ENCODE data around the gene TMEM126B. TPM values are rescaled to one million over a fixed set of nuclear protein-coding genes. Genes with fewer than 3 reads are reported as not detected.

TMEM126B gene
- total RNA-seq, 1 donor: 112 TPM

DNA sequence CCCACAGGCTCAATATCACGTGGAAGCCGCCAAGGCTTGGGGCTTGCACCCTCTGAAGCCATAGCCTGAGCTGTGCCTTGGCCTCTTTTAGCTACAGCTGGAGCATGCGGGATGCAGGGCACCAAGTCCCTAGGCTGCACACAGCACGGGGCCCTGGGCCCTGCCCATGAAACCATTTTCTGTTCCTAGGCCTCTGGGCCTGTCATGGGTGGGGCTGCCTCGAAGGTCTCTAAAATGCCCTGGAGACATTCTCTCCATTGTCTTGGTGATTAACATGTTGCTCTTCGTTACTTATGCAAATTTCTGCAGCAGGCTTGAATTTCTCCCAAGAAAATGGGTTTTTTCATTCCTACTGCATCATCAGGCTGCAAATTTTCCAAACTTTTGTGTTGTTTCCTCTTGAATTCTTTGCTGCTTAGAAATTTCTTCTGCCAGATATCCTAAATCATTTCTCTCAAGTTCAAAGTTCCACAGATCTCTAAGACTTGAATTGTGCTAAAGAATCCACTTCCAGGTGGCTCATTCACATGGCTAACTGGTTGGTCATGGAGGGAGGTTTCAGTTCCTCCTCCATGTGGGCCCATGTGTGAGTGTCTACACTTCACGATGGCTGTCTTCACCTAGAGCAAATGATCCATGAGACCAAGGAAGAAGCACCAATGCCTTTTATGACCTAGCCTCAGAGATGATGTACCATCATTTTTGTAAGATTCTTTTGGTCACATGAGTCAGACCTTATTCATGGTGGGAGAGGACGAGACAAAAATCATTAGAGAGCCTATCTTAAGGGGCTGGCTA is 43.9 kb downstream of the TMEM126B start:
- no peak overlapping the region for H3K4me3 ChIP-seq (ENCODE audit: low read depth, low read length)
- no peak for DNase-seq (ENCODE audit: low read depth)
- TF ChIP-seq, protein P1, sequence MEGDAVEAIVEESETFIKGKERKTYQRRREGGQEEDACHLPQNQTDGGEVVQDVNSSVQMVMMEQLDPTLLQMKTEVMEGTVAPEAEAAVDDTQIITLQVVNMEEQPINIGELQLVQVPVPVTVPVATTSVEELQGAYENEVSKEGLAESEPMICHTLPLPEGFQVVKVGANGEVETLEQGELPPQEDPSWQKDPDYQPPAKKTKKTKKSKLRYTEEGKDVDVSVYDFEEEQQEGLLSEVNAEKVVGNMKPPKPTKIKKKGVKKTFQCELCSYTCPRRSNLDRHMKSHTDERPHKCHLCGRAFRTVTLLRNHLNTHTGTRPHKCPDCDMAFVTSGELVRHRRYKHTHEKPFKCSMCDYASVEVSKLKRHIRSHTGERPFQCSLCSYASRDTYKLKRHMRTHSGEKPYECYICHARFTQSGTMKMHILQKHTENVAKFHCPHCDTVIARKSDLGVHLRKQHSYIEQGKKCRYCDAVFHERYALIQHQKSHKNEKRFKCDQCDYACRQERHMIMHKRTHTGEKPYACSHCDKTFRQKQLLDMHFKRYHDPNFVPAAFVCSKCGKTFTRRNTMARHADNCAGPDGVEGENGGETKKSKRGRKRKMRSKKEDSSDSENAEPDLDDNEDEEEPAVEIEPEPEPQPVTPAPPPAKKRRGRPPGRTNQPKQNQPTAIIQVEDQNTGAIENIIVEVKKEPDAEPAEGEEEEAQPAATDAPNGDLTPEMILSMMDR (IDR thresholded peaks at IDR 0.05; ENCODE audit: insufficient read depth, low read length): no peak

DNA sequence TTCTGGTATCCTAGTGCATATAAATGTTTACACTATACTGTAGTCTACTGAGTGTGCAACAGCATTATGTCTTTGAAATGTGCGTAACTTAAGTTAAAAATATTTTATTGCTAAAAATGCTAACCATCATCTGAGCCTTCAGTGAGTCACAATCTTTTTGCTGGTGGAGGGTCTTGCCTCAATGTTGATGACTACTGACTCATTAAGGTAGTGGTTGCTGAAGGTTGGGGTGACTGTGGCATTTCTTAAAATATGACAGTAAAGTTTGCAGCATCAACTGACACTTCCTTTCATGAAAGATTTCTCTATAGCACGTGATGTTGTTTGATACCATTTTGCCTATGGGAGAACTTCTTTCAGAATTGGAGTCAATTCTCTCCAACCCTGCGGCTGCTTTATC is 45.0 kb downstream of the TMEM126B start:
- DNase-seq (ENCODE audit: low read depth): no peak
- no peak overlapping the region for H3K4me3 ChIP-seq (ENCODE audit: low read depth, low read length)
- TF ChIP-seq, protein P1 (IDR thresholded peaks at IDR 0.05; ENCODE audit: insufficient read depth, low read length): no peak

DNA sequence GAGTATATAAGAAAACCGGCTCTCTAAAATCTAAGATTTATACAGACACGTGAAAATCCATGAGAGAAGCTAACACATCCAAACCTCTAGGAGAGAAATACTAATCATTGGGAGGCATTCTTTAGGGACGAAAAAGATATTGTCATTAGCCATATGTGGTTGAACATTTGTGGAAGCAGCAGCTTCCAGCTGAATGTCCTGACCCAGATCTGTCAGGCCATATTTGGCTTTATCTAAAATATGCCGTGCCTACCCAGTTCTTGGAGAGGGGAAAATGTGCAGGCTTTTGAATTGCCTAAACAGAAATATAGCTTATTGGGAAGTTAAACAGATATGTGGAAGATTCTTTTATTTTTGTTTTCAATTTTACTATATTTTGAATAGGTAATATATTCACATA is 51.2 kb downstream of the TMEM126B start:
- no peak for DNase-seq (ENCODE audit: low read depth)
- TF ChIP-seq, protein P1 (IDR thresholded peaks at IDR 0.05; ENCODE audit: insufficient read depth, low read length): no peak

DNA sequence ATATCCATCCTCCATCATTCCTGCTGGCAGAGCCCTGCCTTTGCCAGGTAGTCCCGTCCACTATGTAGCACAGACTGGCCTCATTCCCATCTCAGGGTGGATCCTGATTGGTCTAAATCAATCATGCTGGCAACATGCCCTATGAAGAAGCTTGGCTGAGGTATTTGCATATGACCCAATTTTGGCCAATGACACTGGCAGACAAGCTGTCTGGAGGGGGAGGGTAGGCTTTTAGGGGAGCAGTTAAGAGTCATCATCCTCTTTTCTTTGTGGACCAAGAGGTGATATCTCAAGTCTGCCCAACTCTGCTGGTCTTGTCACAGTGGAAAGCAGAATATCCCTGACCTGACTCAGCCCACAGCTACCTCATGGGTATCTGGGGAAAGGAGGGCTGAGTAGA is 52.5 kb downstream of the TMEM126B start:
- no peak for DNase-seq (ENCODE audit: low read depth)
- TF ChIP-seq, protein P1 (IDR thresholded peaks at IDR 0.05; ENCODE audit: insufficient read depth, low read length): no peak
- no peak overlapping the region for H3K4me3 ChIP-seq (ENCODE audit: low read depth, low read length)

More for the DNA sequence above, 51.2 kb downstream of the TMEM126B start:
- no peak overlapping the region for H3K4me3 ChIP-seq (ENCODE audit: low read depth, low read length)

DNA sequence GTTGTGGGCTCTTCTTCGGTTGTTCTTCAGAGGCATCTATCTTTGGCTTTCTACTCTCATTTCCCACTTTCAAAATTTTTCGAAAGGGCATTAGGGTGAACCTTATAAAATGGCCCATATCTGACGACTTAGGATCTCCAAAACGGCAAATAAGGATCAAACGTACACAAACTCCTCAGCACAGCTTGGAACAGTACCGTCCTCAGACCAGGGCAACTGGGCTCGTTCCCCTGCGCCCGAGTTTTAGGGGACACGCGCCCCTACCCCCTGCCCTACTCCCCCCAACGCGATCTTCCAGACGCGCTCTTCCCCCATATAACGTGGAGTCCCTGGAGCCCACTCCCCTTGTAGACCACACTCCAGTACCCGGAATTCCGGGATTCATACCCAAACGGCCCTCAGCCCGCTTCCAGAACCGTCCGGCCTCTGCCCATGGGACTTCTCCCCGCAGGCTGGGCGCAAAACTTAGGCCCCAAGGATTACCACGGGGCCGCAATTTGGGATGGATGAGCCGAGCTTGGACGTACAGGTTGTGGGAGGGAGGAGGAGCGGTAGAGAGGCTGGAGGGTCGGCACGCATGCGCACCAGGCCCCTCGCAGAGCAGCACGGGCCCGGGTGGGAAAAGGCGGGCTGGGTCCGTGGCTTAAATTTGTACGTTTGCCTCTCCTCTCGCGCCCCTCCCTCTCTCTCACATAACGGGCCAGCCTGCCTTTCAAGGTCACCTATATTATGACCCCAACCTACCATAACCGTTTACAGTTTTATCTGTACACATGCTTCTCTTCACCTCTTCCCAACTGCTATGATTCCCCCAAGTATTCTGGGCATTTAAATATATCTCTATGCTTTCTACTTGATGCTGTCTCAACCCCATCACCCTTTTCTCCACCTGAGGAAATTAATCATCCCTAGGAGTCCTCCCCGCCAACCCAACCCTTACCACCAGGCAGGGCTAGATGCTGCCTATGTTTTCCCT is 54.2 kb downstream of the TMEM126B start:
- H3K4me3 ChIP-seq (ENCODE audit: low read depth, low read length): peak overlapping the region; percentile 71
- TF ChIP-seq, protein P1 (IDR thresholded peaks at IDR 0.05; ENCODE audit: insufficient read depth, low read length): no peak
- DNase-seq (ENCODE audit: low read depth): peak; percentile 60

DNA sequence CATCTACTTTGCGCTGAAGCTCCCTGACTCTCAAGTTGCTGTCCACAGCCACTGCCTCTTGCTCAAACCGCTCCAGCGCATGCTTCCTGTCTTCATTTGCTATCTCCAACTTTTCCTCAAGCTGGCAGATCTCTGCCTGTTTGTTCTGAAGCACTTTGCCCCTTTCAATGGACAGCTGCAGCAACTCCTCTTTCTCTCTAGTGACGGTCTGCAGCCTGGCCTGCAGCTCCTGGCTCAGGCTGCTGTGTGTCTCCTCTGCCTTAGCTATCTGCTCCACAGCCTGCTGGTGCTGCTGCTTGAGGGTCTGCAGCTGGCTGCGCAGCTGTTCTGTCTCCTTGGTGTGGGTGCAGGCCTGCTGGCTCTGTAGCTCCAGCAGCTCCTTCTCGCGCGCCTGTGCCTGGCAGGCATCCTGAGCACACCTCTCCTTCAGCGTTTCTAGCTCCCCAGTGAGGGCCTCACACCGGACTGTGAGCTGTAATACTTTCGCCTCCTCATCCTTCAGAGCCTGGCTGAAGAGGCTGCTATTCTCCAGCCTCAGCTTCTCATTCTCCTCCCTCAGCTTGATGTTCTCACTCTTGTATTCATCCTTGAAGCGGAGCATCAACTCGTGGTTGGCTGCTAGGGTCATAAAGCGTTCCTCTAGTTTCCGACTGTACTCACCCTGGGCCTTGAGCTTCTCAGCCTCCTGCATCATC is 56.9 kb downstream of the TMEM126B start:
- peak; percentile 33 for DNase-seq (ENCODE audit: low read depth)
- H3K4me3 ChIP-seq (ENCODE audit: low read depth, low read length): peak overlapping the region; percentile 78

More for the DNA sequence above, 56.9 kb downstream of the TMEM126B start:
- TF ChIP-seq, protein P1 (IDR thresholded peaks at IDR 0.05; ENCODE audit: insufficient read depth, low read length): no peak

Data from fibroblast of the aortic adventitia (primary cell).